ENCODE data around the gene ZNF177. TPM values are rescaled to one million over a fixed set of nuclear protein-coding genes. Genes with fewer than 3 reads are reported as not detected.
"Not testable (repeated sequence)": the region's sequence is repeated elsewhere in the genome, so short reads cannot be mapped to it uniquely, and the experiment has no call there.

The ZNF177 gene
- polyA plus RNA-seq (ENCODE audit: insufficient read length), result 5.5 TPM

DNA sequence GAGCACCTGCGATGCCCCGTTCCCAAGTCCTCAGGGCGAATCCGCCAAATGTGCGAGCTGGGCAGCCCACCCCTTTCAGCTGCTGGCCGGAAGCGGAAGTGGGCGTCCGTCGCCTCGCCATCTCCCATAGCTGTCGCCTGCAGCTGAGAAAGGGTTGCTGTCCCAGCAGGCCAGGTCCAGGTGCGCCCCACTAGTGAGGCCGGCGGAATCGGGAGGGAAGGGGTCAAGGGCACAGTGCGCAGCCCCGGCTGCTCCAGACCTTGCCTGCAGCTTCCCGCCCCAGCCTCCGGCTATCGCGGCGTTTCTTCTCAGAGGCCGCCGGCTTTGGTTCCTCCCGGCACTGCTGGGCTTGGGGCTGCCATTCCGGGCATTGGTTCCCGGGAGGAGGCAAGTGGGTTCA lies at the start of gene ZNF177:
Gene ZNF177, plus strand, starts transcription at position 109 of the 400 bp plus-strand sequence. CDS start 15,299 bp downstream, outside the sequence.
- no peak for DNase-seq (ENCODE audit: low read depth)

DNA sequence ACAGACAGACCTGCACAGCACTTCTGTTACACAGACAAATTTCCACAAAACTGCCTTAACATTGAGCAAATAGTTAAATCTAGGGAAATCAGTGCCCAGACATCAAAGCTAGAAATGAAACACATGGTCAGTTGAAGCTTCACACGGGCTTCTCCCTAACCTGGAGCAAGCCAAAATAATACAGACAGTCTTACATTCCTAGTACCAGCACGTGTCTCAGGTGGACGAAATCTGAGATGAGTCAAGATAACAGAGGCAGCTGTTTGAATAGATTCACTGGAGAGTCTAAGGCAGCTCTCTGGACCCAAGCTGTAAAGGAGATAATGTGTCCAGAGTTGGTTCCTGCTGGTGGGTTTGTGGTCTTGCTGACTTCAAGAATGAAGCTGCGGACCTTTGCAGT lies 49.1 kb upstream of the ZNF177 start:
- no peak for DNase-seq (ENCODE audit: low read depth)

DNA sequence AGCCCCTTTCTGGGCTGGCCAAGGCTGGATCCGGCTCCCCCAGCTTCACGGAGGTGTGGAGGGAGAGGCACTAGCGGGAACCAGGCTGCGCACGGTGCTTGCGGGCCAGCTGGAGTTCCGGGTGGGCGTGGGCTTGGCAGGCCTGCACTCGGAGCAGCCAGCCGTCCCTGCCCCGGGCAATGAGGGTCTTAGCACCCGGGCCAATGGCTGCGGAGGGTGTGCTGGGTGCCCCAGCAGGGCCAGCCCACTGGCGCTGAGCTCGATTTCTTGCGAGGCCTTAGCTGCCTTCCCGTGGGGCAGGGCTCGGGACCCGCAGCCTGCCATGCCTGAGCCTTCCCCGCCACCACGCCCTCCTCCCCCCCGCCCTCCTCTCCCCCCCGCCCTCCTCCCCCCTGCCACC lies 41.5 kb upstream of the ZNF177 start:
- no peak for DNase-seq (ENCODE audit: low read depth)

DNA sequence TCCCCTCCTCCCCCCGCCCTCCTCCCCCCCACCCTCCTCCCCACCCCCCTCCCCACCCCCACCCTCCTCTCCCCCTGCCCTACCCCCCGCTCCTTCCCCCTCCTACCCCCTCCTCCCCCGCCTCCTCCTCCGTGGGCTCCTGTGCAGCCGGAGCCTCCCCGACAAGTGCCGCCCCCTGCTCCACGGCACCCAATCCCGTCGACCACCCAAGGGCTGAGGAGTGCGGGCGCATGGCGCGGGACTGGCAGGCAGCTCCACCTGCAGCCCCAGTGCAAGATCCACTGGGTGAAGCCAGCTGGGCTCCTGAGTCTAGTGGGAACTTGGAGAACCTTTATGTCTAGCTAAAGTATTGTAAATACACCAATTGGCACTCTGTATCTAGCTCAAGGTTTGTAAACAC lies 41.1 kb upstream of the ZNF177 start:
- DNase-seq (ENCODE audit: low read depth), result not testable (repeated sequence)

DNA sequence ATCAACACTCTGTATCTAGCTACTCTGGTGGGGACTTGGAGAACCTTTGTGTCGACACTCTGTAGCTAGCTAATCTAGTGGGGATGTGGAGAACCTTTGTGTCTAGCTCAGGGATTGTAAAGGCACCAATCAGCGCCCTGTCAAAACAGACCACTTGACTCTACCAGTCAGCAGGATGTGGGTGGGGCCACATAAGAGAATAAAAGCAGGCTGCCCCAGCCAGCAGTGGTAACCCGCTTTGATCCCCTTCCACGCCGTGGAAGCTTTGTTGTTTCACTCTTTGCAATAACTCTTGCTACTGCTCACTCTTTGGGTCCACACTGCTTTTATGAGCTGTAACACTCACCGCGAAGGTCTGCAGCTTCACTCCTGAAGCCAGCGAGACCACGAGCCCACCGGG lies 40.6 kb upstream of the ZNF177 start:
- DNase-seq (ENCODE audit: low read depth), result not testable (repeated sequence)

DNA sequence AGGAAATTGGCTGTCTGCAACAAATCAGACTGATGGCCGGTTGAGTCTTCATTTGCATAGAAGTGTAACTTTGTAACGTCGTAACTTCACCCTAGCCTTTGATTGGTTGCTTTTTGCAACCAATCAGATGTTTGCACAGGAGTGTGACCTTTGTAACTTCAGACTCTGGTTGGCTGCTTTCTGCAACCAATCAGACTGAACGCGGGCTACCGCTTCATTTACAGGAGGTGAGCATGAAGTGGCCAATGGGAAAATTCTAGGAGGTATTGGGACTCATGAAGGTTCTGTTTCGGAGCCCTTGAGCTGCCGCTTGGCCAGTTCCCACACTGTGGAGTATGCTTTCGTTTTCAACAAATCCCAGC lies 39.3 kb upstream of the ZNF177 start:
- peak; percentile 31 for DNase-seq (ENCODE audit: low read depth)

DNA sequence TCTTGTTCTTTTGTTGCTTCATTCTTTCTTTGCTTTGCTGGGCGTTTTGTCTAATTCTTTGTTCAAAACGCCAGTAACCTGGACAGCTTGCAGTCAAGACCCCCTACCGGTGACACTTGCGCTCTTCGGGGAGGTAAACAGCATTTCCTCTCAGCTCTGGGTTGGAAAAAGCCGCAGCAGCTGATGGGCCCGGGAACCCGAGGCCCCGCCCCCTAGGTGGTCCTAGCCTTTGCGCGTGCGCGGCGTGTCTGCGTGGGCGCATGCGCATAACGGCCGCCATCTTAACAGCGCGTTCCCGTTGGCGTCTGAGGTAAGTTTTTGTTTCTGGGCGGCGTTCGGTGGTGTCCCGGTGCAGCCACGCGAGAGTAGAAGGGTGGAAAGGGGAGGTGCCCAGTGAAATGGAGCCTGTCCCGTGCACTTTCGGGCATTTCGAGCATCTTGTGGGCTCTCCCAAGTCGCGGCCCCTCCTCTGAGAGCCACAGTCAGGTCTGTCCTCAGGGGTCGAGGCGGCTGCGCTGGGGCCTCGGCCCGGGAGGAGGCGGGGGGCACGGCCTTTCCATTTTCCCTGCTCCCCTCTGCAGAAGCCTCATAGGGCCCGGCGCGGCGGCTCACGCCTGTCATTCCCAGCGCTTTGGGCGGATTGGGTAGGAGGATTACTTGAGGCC lies 38.8 kb upstream of the ZNF177 start, which contains the start of gene ZNF559:
Gene ZNF559, plus strand, starts transcription at position 261 of the 665 bp plus-strand sequence. CDS start 14,371 bp downstream, outside the sequence.
- peak; percentile 81 for DNase-seq (ENCODE audit: low read depth)

DNA sequence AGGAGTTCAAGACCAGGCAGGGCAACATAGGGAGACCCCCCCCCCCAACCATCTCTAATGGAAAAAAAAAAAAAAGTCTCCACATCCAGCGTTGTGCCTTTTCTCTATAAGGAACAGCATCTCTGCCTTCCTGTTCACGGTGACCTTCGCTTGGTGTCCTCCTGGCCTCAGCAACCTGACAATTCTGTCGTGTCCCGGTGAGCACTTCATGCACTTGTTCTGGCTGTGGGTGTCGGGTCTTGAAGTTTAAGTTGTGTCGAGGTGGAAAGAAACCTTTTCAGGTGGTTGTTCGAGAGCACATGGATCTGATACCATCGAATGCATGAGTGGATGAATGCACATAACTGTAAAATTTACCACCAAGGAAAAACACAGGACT lies 38.2 kb upstream of the ZNF177 start:
- no peak for DNase-seq (ENCODE audit: low read depth)

DNA sequence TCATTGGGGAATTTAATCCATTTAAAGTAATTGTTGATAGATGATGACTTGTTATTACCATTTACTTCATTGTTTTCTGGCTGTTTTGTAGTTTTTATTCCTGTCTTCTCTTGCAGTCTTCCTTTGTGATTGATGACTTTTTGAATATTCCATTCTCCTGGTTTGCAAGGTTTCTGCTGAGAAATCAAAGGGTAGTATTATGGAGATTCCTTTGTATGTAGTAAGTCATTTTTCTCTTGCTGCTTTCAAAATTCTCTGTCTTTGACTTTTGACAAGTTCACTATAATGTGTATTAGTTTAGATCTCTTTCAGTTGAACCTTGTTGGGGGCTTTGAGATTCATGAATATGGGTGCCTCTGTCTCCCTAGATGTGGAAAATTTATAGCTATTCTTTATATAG lies 32.8 kb upstream of the ZNF177 start:
- no peak for DNase-seq (ENCODE audit: low read depth)

DNA sequence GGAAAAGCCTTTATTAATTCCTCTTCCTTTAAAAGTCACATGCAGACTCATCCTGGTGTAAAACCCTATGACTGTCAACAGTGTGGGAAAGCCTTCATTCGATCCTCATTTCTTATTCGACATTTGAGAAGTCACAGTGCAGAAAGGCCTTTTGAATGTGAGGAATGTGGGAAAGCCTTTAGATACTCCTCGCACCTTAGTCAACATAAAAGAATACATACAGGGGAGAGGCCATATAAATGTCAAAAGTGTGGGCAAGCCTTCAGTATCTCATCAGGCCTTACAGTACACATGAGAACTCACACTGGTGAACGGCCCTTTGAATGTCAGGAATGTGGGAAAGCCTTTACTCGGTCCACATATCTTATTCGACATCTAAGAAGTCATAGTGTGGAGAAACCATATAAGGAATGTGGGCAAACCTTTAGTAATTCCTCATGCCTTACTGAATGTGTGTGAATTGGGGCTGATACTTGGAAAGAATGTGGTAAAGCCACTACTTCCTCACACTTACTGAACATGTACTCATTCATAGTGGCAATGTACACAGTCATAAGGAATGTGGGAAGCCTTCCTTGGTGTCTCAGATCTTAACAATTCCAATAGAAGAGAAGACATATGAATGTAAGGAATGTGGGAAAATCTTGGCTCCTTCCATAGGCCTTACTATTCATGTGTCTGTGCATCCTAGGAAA lies 20.1 kb upstream of the ZNF177 start:
- DNase-seq (ENCODE audit: low read depth), result no peak

DNA sequence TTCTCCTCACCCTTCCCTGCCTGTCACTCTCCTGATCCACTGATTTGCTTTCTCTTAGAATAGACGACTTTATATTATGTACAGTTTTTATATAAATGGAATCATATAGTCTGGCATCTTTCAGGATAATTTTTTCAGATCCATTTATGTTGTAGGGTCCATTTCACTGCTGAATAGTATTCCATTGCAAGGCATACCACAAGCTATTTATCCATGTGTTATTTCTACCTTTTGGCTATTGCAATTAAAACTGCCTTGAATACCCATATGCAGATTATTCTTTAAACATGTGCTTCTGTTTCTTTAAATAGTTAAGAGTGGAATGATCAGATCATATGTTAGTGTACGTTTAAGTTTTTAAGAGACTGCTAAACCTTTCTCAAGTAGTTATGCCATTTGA lies 17.8 kb upstream of the ZNF177 start:
- no peak for DNase-seq (ENCODE audit: low read depth)

DNA sequence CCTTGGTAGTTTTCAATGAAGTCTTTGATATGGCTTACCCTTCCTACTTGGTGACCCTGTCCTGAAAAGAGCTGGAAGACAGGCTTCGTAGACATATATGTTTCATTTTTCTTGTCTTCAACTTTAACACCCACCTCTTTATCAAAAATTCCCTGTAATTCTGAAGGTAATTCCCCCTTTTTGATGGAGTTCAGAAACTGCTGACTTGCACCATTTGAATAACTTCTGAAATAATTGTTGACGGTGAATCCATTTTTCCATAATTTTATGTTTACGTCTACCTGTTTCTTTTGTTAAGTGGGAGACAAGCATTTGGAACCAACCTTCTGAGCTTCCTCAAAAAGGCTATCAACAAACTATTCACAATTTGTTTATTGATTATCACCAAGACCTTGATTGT lies 14.6 kb upstream of the ZNF177 start:
- no peak for DNase-seq (ENCODE audit: low read depth)

DNA sequence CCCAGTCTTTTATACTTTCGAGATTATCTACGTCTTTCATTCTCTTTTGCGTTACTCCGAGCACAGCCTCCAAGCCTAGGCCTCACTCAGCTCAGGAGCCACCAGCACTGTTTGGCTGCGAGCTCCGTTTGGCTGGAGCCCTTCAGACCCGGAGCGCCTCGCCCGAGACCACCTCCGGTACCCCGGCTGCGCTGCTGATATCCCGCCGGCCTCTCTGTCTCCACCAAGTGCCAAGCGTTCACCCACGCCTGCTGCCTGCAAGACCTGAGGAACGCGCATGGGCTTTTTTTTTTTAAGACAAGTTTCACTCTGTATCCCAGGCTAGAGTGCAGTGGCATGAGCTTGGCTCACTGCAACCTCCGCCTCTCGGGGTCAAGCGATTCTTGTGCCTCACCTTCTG lies 14.1 kb upstream of the ZNF177 start:
- no peak for DNase-seq (ENCODE audit: low read depth)

DNA sequence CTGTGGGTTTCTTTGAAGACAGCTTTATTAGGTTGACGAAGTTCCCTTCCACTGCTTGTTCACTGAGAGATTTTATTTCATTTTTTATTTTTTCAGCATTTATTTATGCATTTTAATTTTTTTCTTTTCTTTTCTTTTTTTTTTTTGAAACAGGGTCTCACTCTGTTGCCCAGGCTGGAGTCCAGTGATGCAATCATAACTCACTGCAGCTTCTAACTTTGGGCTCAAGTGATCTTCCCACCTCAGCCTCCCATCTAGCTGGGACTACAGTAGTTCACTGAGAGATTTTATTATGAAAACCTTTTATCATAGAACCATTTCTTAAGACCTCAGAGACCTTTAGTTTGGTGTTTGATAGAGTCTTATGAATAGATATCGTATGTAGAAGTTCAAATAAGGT lies 10.3 kb upstream of the ZNF177 start:
- no peak for DNase-seq (ENCODE audit: low read depth)

DNA sequence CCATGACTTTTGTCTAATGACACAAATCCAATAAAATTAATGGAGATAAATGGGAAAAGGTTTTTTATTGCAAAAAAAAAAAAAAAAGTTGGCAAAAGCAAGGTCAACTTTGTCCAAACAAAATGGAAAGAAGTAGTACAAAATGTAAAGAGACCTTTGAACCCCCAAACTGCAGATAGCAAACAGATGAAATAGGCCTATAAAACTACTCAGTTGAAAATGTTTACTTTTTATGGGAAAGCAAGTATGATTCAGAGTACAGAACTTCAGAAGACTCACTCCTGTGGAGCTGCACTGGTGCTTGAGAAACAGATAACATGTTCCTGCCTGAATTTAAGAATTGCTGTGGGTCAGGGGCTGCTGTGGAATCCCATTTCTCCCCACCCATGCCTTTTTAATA lies 9.8 kb upstream of the ZNF177 start:
- no peak for DNase-seq (ENCODE audit: low read depth)

DNA sequence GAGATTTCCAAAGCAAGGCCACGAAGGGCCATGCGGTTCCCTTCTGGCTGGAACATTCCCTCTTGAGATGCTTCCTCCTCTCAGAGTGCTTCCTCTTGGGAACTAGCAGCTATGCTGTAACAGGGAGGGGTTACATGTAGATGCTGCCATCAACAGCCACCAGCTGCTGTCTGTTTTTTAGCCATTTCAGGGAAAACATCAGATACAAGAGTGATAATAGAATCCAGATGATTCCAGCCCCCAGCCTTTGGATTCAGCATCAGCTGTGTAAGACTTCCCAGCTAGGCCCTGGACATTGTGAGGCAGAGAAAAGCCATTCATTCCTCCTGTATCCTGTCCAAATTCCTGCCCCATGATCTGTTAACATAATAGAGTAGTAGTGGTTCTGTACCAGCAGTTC lies 8.2 kb upstream of the ZNF177 start:
- no peak for DNase-seq (ENCODE audit: low read depth)

DNA sequence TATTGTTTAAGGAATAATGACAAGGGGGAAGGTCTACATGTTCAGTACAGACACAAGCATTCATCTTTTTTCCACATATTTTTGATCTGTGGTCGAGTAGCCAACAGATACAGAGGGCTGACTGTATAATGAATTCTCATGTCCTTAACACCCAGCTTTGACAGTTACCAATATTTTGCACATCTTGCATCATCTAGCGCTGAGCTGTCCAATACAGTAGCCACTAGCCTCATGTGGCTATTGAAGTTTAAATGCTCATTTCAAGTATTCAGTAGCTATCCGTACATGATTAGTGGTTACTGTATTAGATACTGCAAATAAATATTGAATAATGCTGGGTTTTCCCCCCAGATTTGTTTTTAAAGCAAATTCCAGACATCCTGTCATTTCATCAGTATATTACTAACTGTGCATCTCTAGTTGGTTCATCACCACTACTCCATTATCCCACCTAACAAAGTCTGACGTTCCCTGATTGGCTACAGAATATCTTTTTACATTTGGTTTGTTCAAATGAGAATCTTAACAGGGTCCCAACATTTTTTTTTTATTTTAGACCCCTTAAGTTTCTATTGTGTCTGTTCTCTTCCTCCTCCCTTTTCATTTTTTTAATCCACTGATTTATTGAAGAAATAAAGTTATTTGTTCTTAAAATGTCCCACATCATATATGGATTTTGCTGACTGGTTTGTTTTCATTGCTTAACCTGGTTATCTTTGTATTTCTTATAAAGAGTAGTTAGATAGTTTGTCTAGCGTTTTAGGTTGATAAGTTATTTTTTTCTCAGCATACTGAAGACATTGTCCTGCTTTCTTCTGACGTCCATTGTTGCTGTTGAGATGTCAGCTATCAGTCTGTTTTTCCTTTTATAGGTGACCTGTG lies 8.2 kb downstream of the ZNF177 start:
- no peak for DNase-seq (ENCODE audit: low read depth)

DNA sequence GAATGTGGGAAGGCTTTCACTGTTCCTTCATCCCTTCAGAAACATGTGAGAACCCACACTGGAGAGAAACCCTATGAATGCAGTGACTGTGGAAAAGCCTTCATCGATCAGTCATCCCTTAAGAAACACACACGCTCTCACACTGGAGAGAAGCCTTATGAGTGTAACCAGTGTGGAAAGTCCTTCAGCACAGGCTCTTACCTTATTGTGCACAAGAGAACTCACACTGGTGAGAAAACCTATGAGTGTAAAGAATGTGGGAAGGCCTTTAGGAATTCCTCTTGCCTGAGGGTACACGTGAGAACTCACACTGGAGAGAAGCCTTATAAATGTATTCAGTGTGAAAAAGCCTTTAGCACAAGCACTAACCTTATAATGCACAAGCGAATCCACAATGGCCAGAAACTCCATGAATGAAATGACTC lies 18.6 kb downstream of the ZNF177 start:
- DNase-seq (ENCODE audit: low read depth), result no peak

DNA sequence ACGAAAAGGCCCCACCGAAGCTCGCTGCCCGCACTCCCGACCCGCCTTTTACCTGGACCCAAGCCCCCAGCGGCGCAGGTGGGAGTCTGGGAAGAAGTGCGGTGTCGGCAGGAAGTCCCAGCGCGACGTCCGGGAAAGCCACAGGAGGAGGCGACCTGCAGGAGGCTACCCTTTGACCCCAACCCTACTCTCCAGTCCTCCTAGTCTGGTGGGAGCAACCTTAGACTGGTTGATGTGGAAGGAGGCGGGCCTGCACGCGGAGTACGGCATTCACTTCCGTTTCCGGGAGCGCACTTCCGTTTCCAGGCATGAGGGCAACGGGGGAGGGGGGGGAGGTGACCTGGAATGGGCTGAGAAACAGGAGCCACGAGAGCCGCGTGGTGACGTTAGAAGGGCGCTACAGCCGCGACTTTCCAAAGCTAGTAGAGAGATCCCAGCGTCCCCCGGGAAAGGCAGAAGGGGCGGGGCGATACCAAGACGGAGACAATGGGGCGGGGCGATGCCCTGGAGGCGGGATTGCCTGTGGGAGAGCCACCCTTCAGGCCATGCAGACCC lies 44.1 kb downstream of the ZNF177 start:
- DNase-seq (ENCODE audit: low read depth), result peak; percentile 34

DNA sequence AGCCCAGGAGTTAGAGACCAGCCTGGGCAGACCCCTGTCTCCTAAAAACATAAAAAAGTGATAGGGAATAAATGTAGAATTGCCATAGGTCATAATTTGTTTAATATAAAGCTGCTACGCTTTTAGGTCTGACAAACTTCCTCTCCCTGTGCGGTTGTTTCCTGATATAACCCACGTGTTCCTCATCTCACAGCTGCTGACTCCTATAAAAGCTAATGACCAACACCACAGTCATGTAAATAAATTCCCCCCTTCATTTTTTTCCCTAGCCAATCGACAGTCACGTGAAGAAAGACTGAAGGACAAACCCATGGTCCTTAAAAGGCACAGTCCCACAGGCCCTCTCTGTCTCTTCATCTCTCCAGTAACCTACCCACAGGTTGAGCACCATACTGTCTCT lies 45.0 kb downstream of the ZNF177 start:
- no peak for DNase-seq (ENCODE audit: low read depth)

DNA sequence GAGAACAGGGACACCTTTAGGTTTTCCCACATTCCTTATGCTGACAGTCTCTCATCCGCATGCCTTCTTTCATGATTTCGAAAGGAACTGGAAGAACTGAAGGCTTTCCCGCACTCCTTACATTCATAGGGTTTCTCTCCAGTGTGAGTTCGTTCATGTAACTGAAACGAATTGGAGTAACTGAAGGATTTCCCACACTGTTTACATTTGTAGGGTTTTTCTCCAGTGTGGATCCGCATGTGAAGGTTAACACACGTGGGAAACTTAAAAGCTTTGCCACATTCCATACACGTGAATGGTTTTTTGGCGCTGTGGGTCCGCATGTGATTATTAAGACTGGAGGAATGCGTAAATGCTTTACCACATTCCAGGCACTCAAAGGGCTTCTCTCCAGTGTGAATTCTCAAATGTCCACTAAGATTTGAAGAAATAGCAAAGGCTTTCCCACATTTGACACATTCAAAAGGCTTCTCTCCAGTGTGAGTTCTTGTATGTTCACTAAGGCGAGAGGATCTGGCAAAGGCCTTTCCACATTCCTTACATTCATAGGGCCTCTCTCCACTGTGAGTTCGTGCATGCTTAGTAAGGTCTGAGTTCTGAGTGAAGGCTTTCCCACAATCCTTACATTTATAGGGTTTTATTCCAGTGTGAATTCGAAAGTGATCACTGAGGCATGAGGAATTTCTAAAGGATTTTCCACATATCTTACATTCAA lies 50.6 kb downstream of the ZNF177 start:
- no peak for DNase-seq (ENCODE audit: low read depth)

DNA sequence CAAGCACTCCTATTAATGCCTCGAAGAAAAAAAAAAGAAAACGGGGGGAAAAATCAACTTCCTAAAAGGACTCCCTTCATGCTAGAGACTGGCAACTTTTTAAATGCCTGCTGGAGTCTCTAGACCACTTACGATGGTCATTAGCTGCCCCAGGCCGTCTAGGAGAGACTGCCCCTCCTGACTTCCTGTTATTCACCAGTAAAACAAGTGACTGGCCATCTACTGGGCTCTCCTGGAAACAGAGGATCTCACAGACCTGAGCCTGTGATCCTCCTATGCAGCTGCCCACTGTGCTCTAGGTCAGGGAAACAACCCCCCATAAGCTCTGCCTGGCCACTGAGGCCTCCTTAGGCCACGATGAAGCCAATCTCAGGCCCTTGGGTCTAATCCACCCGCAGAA lies 65.1 kb downstream of the ZNF177 start:
- DNase-seq (ENCODE audit: low read depth), result no peak

All from forelimb muscle (tissue), 1 donor.